ENCODE data around the gene UBE2R2. TPM values are rescaled to one million over a fixed set of nuclear protein-coding genes. Genes with fewer than 3 reads are reported as not detected.
"Not testable (repeated sequence)": the region's sequence is repeated elsewhere in the genome, so short reads cannot be mapped to it uniquely, and the experiment has no call there.

Gene UBE2R2
- total RNA-seq, 1 donor from 2014 or later = 48.0 TPM

- ATAC-seq; DNase-seq; intact Hi-C loops (cut with micrococcal nuclease): not testable (repeated sequence)
Measured at GRCh38 chr9:33869243-33869642, 52.3 kb downstream of the UBE2R2 start.

- intact Hi-C loops (cut with micrococcal nuclease) = no loop called here
- ATAC-seq (peak; percentile 15), DNase-seq (no peak)
Measured at GRCh38 chr9:33877727-33878489, 60.9 kb downstream of the UBE2R2 start.

- intact Hi-C loops (cut with micrococcal nuclease) = no loop called here
- ATAC-seq (peak; percentile 32), DNase-seq (no peak)
Measured at GRCh38 chr9:33878691-33879366, 61.9 kb downstream of the UBE2R2 start.

- intact Hi-C loops (cut with micrococcal nuclease) = no loop called here
- ATAC-seq (peak; percentile 10), DNase-seq (no peak)
Measured at GRCh38 chr9:33880211-33881089, 63.5 kb downstream of the UBE2R2 start.

GRCh38 chr9:33881635-33882034 is 64.7 kb downstream of the UBE2R2 start:
- DNase-seq (no peak), ATAC-seq (peak; percentile 34)
- intact Hi-C loops (cut with micrococcal nuclease) = no loop called here

- DNase-seq = no peak
- intact Hi-C loops (cut with micrococcal nuclease) = no loop called here
Measured at GRCh38 chr9:33884856-33885701, 68.1 kb downstream of the UBE2R2 start.

GRCh38 chr9:33885948-33886347 is 69.0 kb downstream of the UBE2R2 start:
- intact Hi-C loops (cut with micrococcal nuclease) = no loop called here
- no peak for ATAC-seq
- no peak for DNase-seq

More at GRCh38 chr9:33884856-33885701, 68.1 kb downstream of the UBE2R2 start:
- peak; percentile 29 for ATAC-seq

GRCh38 chr9:33893861-33894260 is 76.9 kb downstream of the UBE2R2 start:
- intact Hi-C loops (cut with micrococcal nuclease) = no loop called here
- no peak for ATAC-seq
- no peak for DNase-seq

- ATAC-seq (no peak), DNase-seq (no peak)
- intact Hi-C loops (cut with micrococcal nuclease) = no loop called here
Measured at GRCh38 chr9:33894316-33894715, 77.4 kb downstream of the UBE2R2 start.

GRCh38 chr9:33903157-33903780 is 86.3 kb downstream of the UBE2R2 start:
- no peak for DNase-seq
- intact Hi-C loops (cut with micrococcal nuclease) = no loop called here
- ATAC-seq = no peak

GRCh38 chr9:33905137-33905536 is 88.2 kb downstream of the UBE2R2 start:
- ATAC-seq = peak; percentile 18
- intact Hi-C loops (cut with micrococcal nuclease) = no loop called here
- no peak for DNase-seq

GRCh38 chr9:33906769-33907168 is 89.8 kb downstream of the UBE2R2 start:
- intact Hi-C loops (cut with micrococcal nuclease) = no loop called here
- ATAC-seq (no peak), DNase-seq (no peak)

- ATAC-seq = no peak
- intact Hi-C loops (cut with micrococcal nuclease) = no loop called here
Measured at GRCh38 chr9:33907347-33907746, 90.4 kb downstream of the UBE2R2 start.

GRCh38 chr9:33908114-33908513 is 91.2 kb downstream of the UBE2R2 start:
- ATAC-seq = no peak
- intact Hi-C loops (cut with micrococcal nuclease) = no loop called here

More at GRCh38 chr9:33907347-33907746, 90.4 kb downstream of the UBE2R2 start:
- DNase-seq = no peak

GRCh38 chr9:33908749-33909148 is 91.8 kb downstream of the UBE2R2 start:
- DNase-seq (no peak), ATAC-seq (no peak)
- intact Hi-C loops (cut with micrococcal nuclease) = no loop called here

More at GRCh38 chr9:33908114-33908513, 91.2 kb downstream of the UBE2R2 start:
- DNase-seq = no peak

GRCh38 chr9:33913541-33913940 is 96.6 kb downstream of the UBE2R2 start:
- intact Hi-C loops (cut with micrococcal nuclease) = no loop called here
- ATAC-seq = no peak

GRCh38 chr9:33914887-33915628 is 98.1 kb downstream of the UBE2R2 start:
- no peak for ATAC-seq
- no peak for DNase-seq
- intact Hi-C loops (cut with micrococcal nuclease) = no loop called here

More at GRCh38 chr9:33913541-33913940, 96.6 kb downstream of the UBE2R2 start:
- DNase-seq = no peak

GRCh38 chr9:33917036-33917435 is 100.1 kb downstream of the UBE2R2 start:
- DNase-seq (no peak), ATAC-seq (no peak)
- intact Hi-C loops (cut with micrococcal nuclease) = no loop called here

Data from left ventricle myocardium superior (tissue), 1 donor.